Astrocyte (in vitro differentiated cells and primary cell): Measurements from ENCODE around the gene TMEM40. TPM values are rescaled to one million over a fixed set of nuclear protein-coding genes. Genes with fewer than 3 reads are reported as not detected.

Experiments
- DNase-seq: peaks from one replicate; pipeline ENCODE4 v3.0.0-alpha.2; 2010; ENCODE audit warnings: low read depth
- FAIRE-seq: peaks from 2 replicates; lab custom pipeline; 2011; peaks lifted over from hg19 to GRCh38; lab: Jason Lieb, UNC
- H2AFZ ChIP-seq: 2 replicates; pipeline ENCODE4 v1.6.0; 2012; ENCODE audit warnings: low read depth, low read length, inconsistent platforms
- H3K27ac ChIP-seq: 2 replicates; pipeline ENCODE4 v1.5.1; 2011; ENCODE audit warnings: low read depth, low read length, inconsistent platforms
- H3K27me3 ChIP-seq: 2 replicates; pipeline ENCODE4 v1.6.0; 2011; ENCODE audit warnings: low read length, inconsistent platforms; ENCODE audit not compliant: insufficient read depth
- H3K36me3 ChIP-seq: 2 replicates; pipeline ENCODE4 v1.5.1; 2011; ENCODE audit warnings: low read length, inconsistent platforms; ENCODE audit not compliant: insufficient read depth
- H3K4me1 ChIP-seq: 2 replicates; pipeline ENCODE4 v1.5.1; 2011; ENCODE audit warnings: low read length, inconsistent platforms; ENCODE audit not compliant: insufficient read depth
- H3K4me2 ChIP-seq: 2 replicates; pipeline ENCODE4 v1.6.0; 2012; ENCODE audit warnings: low read length, inconsistent platforms
- H3K4me3 ChIP-seq: 2 replicates; pipeline ENCODE4 v1.5.1; 2011; ENCODE audit warnings: low read depth, mild to moderate bottlenecking, low read length, inconsistent platforms; ENCODE audit not compliant: insufficient read depth
- H3K79me2 ChIP-seq: 2 replicates; pipeline ENCODE4 v1.6.0; 2012; ENCODE audit warnings: mild to moderate bottlenecking, low read length, inconsistent platforms; ENCODE audit not compliant: insufficient read depth
- H3K9ac ChIP-seq: 2 replicates; pipeline ENCODE4 v1.6.0; 2012; ENCODE audit warnings: mild to moderate bottlenecking, low read length, inconsistent platforms
- H3K9me3 ChIP-seq: 2 replicates; pipeline ENCODE4 v1.5.1; 2012; ENCODE audit warnings: low read depth, mild to moderate bottlenecking, low read length, inconsistent platforms; ENCODE audit not compliant: insufficient read depth
- H4K20me1 ChIP-seq: 2 replicates; pipeline ENCODE4 v1.6.0; 2012; ENCODE audit warnings: low read length, inconsistent platforms; ENCODE audit not compliant: insufficient read depth
- H3K27ac Mint-ChIP-seq: one replicate; pipeline ENCODE4 v1.8.0; 2021; ENCODE audit warnings: mild to moderate bottlenecking, mixed read lengths; ENCODE audit not compliant: unreplicated experiment
- H3K27me3 Mint-ChIP-seq: one replicate; pipeline ENCODE4 v1.8.0; 2021; ENCODE audit warnings: low read depth, mixed read lengths; ENCODE audit not compliant: unreplicated experiment
- H3K36me3 Mint-ChIP-seq: one replicate; pipeline ENCODE4 v1.8.0; 2021; ENCODE audit warnings: low read depth, mixed read lengths; ENCODE audit not compliant: unreplicated experiment
- H3K4me1 Mint-ChIP-seq: one replicate; pipeline ENCODE4 v1.8.0; 2021; ENCODE audit warnings: low read depth, mixed read lengths; ENCODE audit not compliant: unreplicated experiment
- H3K4me3 Mint-ChIP-seq: one replicate; pipeline ENCODE4 v1.8.0; 2021; ENCODE audit warnings: mild to moderate bottlenecking, moderate library complexity, mixed read lengths; ENCODE audit not compliant: unreplicated experiment
- H3K9me3 Mint-ChIP-seq: one replicate; pipeline ENCODE4 v1.8.0; 2021; ENCODE audit warnings: mild to moderate bottlenecking, mixed read lengths; ENCODE audit not compliant: unreplicated experiment
- CTCF ChIP-seq: IDR thresholded peaks from 2 replicates; pipeline ENCODE4 v1.5.1; 2011; ENCODE audit warnings: low read depth, mild to moderate bottlenecking, inconsistent platforms, low read length, moderate library complexity; ENCODE audit not compliant: insufficient read depth
- EZH2 ChIP-seq: IDR thresholded peaks from 2 replicates; pipeline ENCODE4 v1.6.1; 2012; ENCODE audit warnings: mild to moderate bottlenecking, low read length, inconsistent platforms; ENCODE audit not compliant: insufficient read depth
- total RNA-seq: library from RNA; stranded (reverse); gene quantifications from 2 replicates; pipeline ENCODE4 v1.2.1, GENCODE V29; 2021

The TMEM40 gene
- total RNA-seq, 1 donor from 2014 or later = 2.0 TPM

GRCh38 chr3:12750223-12750622 is 8.8 kb downstream of the TMEM40 start:
- peak overlapping the region; percentile 66 for H3K27ac Mint-ChIP-seq
- H3K4me1 Mint-ChIP-seq = peaks cover 16% of the 10 kb centered on the region
- TF ChIP-seq CTCF (no peak), EZH2 (no peak)
- no peaks in the 10 kb centered on the region for H3K9me3 ChIP-seq
- H3K79me2 ChIP-seq = no peaks in the 10 kb centered on the region
- H3K4me1 ChIP-seq = peaks cover 12% of the 10 kb centered on the region
- no peak overlapping the region for H2AFZ ChIP-seq
- no peaks in the 10 kb centered on the region for H3K36me3 Mint-ChIP-seq
- H3K27ac ChIP-seq = peak overlapping the region; percentile 65
- no peak overlapping the region for H3K4me3 Mint-ChIP-seq
- H3K9me3 Mint-ChIP-seq = no peaks in the 10 kb centered on the region
- H3K9ac ChIP-seq = no peak overlapping the region
- H3K27me3 ChIP-seq = no peaks in the 10 kb centered on the region
- no peaks in the 10 kb centered on the region for H3K36me3 ChIP-seq
- peaks cover 3% of the 10 kb centered on the region for H3K27me3 Mint-ChIP-seq
- DNase-seq (peak; percentile 84), FAIRE-seq (no peak)
- H3K4me3 ChIP-seq = no peak overlapping the region
- no peaks in the 10 kb centered on the region for H4K20me1 ChIP-seq
- no peak overlapping the region for H3K4me2 ChIP-seq

- no peaks in the 10 kb centered on the region for H3K36me3 ChIP-seq
- no peak for FAIRE-seq
- Mint-ChIP-seq H3K27me3 (peaks cover 3% of the 10 kb centered on the region), H3K4me1 (peaks cover 16% of the 10 kb centered on the region), H3K36me3 (no peaks in the 10 kb centered on the region), H3K4me3 (no peak overlapping the region), H3K27ac (no peak overlapping the region), H3K9me3 (no peaks in the 10 kb centered on the region)
- no peaks in the 10 kb centered on the region for H4K20me1 ChIP-seq
- no peak overlapping the region for H3K9ac ChIP-seq
- H3K9me3 ChIP-seq = no peaks in the 10 kb centered on the region
- no peak overlapping the region for H3K27ac ChIP-seq
- no peaks in the 10 kb centered on the region for H3K79me2 ChIP-seq
- H2AFZ ChIP-seq = no peak overlapping the region
- no peak for DNase-seq
- no peak overlapping the region for H3K4me3 ChIP-seq
- H3K4me1 ChIP-seq = peaks cover 12% of the 10 kb centered on the region
- TF ChIP-seq EZH2 (no peak), CTCF (no peak)
- no peak overlapping the region for H3K4me2 ChIP-seq
- H3K27me3 ChIP-seq = no peaks in the 10 kb centered on the region
Measured at GRCh38 chr3:12748477-12748876, 10.6 kb downstream of the TMEM40 start.

- Mint-ChIP-seq H3K4me1 (peaks cover 9% of the 10 kb centered on the region), H3K27me3 (peaks cover 8% of the 10 kb centered on the region), H3K9me3 (no peaks in the 10 kb centered on the region), H3K27ac (no peak overlapping the region), H3K36me3 (no peaks in the 10 kb centered on the region), H3K4me3 (no peak overlapping the region)
- Histone ChIP-seq H3K9me3 (no peaks in the 10 kb centered on the region), H3K27me3 (no peaks in the 10 kb centered on the region), H3K79me2 (no peaks in the 10 kb centered on the region), H3K4me3 (no peak overlapping the region), H3K36me3 (no peaks in the 10 kb centered on the region), H3K27ac (no peak overlapping the region), H4K20me1 (no peaks in the 10 kb centered on the region), H3K4me2 (no peak overlapping the region), H2AFZ (no peak overlapping the region), H3K4me1 (peaks cover 12% of the 10 kb centered on the region), H3K9ac (no peak overlapping the region)
- no peak for DNase-seq
- no peak for TF ChIP-seq CTCF
- TF ChIP-seq EZH2 = no peak
- FAIRE-seq = no peak
Measured at GRCh38 chr3:12746419-12746818, 12.6 kb downstream of the TMEM40 start.
